GM19397 (cell line): Measurements from ENCODE around the gene EFCAB12.
"Not testable (repeated sequence)": the region's sequence is repeated elsewhere in the genome, so short reads cannot be mapped to it uniquely, and the experiment has no call there.

Source experiments
- ATAC-seq: cut with Tn5 transposase; IDR thresholded peaks from one replicate; pipeline ENCODE4 v1.9.1; 2021; ENCODE audit warnings: mild to moderate bottlenecking, moderate library complexity; ENCODE audit not compliant: unreplicated experiment

The EFCAB12 gene

DNA sequence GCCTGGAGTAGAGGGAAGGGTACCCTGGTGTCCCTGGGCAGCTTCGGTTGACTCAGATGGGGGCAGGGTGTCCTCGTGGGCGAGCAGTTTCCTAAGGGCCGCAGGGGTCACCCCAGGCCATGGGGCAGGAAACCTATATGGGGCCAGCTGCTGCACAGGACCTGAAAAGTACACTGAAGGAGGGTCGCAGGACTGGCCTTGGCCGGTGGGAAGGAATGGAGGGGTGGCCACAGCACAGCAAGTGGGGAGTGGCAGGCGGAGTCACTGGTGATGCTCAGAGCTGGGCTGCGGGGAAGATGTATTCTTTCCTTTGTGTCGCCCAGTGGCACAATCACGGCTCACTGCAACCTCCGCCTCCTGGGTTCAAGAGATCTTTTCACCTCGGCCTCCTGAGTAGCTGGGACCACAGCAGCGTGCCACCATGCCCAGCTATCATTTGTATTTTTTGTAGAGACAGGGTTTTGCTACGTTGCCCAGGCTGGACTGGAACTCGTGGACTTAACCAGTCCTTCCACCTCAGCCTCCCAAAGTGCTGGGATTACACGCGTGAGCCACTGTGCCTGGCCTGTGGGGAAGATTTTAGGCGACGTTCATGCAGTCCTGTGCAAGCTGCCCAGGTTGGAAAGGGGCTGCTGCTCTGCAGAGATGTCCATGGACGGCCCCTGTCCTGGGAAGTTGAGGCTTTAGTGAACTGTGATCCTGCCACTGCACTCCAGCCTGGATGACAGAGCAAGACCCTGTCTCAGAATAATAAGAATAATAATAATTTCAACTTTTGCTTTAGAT, 57.2 kb downstream of the EFCAB12 start:
- ATAC-seq, result no peak

- ATAC-seq, result no peak
These were observed 58.0 kb downstream of the EFCAB12 start for GRCh38 chr3:129370248-129370964.

DNA sequence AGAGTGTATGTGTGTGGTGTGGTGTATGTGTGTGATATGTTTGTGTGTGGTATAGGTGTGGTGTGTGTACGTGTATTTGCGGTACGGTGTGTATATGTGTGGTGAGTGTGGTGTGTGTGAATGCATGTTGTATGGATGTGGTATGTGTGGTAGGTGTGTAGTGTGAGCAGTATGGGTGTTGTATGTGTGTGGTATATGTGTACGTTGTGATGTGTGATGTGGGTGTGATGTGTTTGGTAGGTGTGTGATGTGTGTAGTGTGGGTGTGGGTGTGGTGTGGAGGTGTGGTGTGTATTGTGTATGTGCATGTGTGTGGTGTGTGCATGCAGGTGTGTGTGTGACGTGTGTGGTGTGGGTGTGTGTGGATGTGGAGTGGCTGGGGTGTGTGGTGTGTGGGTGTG, 58.7 kb downstream of the EFCAB12 start:
- ATAC-seq, result no peak

DNA sequence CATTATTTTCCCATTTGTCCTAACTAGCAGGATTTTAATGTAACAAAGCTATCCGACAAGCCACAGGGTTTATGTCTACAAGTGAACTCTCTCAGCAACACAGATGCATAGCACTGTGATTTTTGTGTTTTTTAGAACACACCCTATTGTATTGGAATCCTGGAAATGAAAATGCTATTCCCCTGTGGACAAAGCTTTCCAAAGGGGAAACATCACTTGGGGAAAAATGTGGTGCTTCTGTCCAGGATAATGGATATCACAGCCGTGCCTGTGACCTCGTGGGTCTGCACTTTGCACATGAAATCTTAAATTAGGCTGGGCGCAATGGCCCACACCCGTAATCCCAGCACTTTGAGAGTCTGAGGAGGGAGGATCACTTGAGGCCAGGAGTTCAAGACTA, 60.6 kb downstream of the EFCAB12 start:
- no peak for ATAC-seq

- no peak for ATAC-seq
These were observed 62.1 kb downstream of the EFCAB12 start for GRCh38 chr3:129366312-129366831.

DNA sequence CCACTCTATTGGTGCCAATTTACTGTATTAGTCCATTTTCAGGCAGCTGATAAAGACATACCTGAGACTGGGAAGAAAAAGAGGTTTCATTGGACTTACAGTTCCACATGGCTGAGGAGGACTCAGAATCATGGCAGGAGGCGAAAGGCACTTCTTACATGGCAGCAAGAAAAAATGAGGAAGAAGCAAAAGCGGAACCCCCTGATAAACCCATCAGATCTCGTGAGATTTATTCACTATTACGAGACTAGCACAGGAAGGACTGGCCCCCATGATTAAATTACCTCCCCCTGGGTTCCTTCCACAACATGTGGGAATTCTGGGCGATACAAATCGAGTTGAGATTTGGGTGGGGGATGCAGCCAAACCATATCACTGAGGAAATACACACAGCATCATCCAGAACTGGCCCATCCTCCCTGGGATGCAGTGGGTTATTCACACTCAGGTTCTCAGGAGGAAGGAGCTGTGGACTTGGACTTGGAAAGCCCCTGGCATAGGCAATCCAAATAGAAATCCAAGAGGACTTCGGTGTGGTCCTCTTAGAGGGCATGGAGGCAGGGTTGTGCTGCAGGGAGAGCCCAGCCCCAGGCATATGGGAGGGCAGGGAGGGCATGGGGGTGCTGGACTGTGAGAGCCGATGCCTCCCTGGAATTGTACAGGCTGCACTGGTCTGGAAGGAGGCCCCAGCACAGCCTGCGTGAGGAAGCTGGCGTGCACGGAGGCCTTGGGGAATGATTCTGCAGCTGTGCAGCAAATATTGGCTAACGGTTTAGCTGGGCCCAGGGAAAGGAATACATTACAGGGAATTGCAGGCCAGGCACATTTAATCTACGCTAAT, 62.9 kb downstream of the EFCAB12 start:
- no peak for ATAC-seq

DNA sequence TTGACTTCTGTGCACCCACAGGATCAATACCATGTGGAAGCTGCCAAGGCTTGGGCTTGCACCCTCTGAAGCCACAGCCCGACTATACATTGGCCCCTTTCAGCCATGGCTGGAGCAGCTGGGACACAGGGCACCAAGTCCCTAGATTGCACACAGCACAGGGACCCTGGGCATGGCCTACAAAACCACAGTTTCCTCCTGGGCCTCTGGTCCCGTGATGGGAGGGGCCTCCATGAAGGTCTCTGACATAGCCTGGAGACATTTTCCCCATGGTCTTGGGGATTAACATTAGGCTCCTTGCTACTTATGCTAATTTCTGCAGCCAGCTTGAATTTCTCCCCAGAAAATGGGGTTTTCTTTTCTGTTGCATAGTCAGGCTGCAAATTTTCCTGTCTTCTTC, 63.6 kb downstream of the EFCAB12 start:
- not testable (repeated sequence) for ATAC-seq

DNA sequence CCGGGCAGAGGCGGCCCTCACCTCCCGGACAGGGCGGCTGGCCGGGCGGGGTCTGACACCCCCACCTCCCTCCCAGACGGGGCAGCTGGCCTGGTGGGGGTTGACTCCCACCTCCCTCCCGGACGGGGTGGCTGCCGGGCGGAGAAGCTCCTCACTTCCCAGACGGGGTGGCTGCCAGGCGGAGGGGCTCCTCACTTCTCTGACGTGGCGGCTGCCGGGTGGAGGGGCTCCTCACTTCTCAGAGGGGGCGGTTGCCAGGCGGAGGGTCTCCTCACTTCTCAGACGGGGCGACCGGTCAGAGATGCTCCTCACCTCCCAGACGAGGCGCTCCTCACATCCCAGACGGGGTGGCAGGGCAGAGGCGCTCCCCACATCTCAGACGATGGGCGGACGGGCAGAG, 65.1 kb downstream of the EFCAB12 start:
- ATAC-seq, result not testable (repeated sequence)

- ATAC-seq, result no peak
These were observed 67.6 kb downstream of the EFCAB12 start for GRCh38 chr3:129360705-129361460.

DNA sequence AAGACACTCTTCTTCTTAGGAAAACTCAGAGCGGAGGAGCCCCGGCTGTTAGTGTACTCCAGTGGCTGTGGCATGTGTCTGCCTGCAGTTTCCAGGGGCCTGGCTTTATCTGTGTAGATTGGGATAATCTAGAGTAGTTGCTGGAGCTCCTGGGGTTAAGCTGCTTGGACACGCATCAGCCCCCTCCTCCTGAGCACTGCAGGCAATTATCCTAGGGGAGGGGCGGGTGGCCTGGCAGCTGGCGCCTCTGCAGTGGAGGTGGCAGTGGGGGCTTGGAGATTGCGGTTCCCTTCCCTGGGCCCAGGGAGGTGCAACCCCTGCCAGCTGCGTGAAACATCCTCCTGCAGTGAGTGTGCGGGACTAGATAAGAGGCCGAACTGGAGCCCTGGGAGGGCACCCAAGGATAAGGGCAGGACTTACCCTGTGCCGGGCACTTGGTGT, 68.2 kb downstream of the EFCAB12 start:
- no peak for ATAC-seq

DNA sequence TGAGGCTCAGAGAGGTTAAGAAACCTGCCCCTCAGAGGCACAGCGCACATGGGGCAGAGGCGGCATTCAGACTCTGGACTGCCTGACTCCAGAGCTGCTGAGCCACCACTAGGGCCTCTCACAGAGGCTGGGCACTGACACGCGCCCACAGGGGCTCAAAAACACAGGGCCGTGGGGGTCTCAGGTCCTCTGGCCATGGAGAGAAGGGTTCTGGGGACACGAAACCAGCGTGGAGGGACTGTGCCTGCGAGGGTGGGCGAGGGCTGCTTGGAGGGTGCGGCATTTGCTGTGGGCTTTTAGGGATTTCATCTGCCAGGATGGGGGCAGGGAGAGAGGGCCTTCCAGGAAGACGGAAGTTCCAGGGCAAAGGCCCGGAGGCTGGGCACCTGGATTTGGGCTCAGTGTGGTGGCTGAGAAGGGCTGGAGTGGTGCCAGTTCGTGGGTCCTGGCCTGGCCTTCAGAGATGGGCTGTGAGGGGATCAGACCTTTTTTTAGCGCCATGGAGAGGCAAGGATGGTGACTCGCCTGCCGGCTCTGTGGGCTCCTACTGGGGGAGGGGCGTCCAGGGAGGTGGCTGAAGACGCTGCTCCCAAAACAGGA, 69.6 kb downstream of the EFCAB12 start:
- ATAC-seq, result no peak

- no peak for ATAC-seq
These were observed 70.2 kb downstream of the EFCAB12 start for GRCh38 chr3:129358177-129358771.

DNA sequence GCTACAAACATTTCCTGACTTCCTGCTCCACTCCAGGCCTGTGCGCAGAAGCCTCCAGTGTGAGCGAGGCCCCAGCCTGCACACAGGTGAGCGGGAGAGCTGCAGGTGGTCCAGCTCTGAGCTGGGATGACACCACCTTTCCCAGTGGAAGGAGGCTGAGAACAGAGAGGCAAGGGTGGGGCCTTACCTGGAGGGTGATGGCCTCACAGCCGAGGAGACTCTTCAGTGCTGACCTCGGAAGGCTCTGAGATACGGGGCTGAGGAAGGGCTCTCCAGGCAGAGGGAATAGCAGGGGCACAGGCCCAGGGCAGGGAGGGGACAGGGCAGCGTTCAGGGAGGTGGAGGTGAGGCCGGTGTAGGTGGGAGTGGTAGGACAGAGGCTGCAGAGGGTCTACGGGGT, 70.8 kb downstream of the EFCAB12 start:
- no peak for ATAC-seq

DNA sequence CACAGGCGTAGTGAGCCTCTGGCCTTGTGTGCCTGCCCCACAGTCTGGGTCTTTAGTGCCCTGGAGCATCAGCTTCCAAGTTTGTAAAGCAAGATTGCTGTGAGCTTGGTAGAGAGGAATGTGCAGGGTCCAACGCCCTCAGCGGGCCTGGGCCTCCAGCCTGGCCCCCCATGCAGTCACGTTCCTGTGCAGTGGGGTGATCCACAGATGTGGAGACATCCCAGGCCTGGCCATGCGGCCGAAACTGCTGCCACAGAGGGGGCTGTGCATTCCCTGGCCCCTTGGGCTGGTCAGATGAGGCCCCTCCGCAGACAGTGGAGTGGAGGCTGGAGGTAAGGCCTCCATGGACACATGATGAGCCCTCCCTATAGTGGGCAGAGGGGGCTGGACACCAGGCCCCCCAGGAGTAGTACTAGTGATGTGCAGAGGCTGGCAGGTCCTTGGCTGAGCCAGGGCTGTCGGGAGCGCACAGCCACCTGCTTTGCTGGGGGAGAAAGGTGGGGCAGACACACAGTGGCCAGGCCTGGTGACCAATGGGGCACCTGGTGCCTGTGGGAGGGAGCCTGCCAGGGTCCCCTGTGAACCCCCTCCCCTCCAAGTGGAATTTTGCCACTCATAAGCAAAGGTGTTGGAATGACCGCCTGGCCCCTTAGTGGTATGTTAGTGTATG, 71.5 kb downstream of the EFCAB12 start:
- no peak for ATAC-seq

- ATAC-seq, result no peak
These were observed 74.9 kb downstream of the EFCAB12 start for GRCh38 chr3:129353589-129353941.

GRCh38 chr3:129352650-129353588, 75.5 kb downstream of the EFCAB12 start:
- no peak for ATAC-seq

GRCh38 chr3:129352045-129352444, 76.4 kb downstream of the EFCAB12 start:
- no peak for ATAC-seq
